AG09309 (cell line): ENCODE results near the gene PRLH.

Experiments used
- DNase-seq: peaks from one replicate; pipeline ENCODE4 v3.0.0-alpha.2; 2010; ENCODE audit warnings: low read depth
- H3K4me3 ChIP-seq: 2 replicates; pipeline ENCODE4 v1.5.1; 2011; ENCODE audit warnings: mild to moderate bottlenecking, low read depth, low read length, moderate library complexity; ENCODE audit not compliant: control insufficient read depth
- CTCF ChIP-seq: IDR thresholded peaks from 2 replicates; pipeline ENCODE4 v1.5.1; 2011; ENCODE audit warnings: mild to moderate bottlenecking, low read depth, low read length, inconsistent platforms; ENCODE audit not compliant: insufficient read depth, control insufficient read depth; ENCODE audit errors: missing control alignments

PRLH gene

GRCh38 chr2:237577956-237578870, 11.8 kb downstream of the PRLH start:
- TF ChIP-seq CTCF = no peak
- no peak for DNase-seq
- no peak overlapping the region for H3K4me3 ChIP-seq

GRCh38 chr2:237581326-237581725, 15.0 kb downstream of the PRLH start:
- no peak for TF ChIP-seq CTCF
- no peak overlapping the region for H3K4me3 ChIP-seq
- no peak for DNase-seq

GRCh38 chr2:237581751-237582746, 15.7 kb downstream of the PRLH start:
- peak; percentile 60 for TF ChIP-seq CTCF
- DNase-seq = peak; percentile 25
- peak overlapping the region; percentile 32 for H3K4me3 ChIP-seq

GRCh38 chr2:237583385-237584295, 17.3 kb downstream of the PRLH start:
- DNase-seq = no peak
- TF ChIP-seq CTCF = no peak

GRCh38 chr2:237585590-237586221, 19.3 kb downstream of the PRLH start:
- no peak for DNase-seq
- no peak for TF ChIP-seq CTCF
- no peak overlapping the region for H3K4me3 ChIP-seq

More at GRCh38 chr2:237583385-237584295, 17.3 kb downstream of the PRLH start:
- no peak overlapping the region for H3K4me3 ChIP-seq
